HepG2 (cell line): ENCODE data around the gene HJURP. TPM values are rescaled to one million over a fixed set of nuclear protein-coding genes. Genes with fewer than 3 reads are reported as not detected.

Experiments used
- AHR ChIP-seq: IDR thresholded peaks from 2 replicates; pipeline ENCODE4 v1.6.1; 2018; ENCODE audit warnings: missing genetic modification reagents, missing compliant biosample characterization
- CREB3 ChIP-seq: sonication (generic); formaldehyde crosslinking; IDR thresholded peaks from 2 replicates; pipeline ENCODE4 v1.5.0; 2020; ENCODE audit warnings: missing genetic modification reagents
- DBP ChIP-seq: sonication (generic); formaldehyde crosslinking; IDR thresholded peaks from 2 replicates; pipeline ENCODE4 v1.4.0; 2020; ENCODE audit warnings: missing genetic modification reagents; ENCODE audit errors: not compliant biosample characterization
- FOXA3 ChIP-seq: IDR thresholded peaks from 2 replicates; pipeline ENCODE4 v1.6.1; 2016; ENCODE audit warnings: missing genetic modification reagents, missing compliant biosample characterization
- GLI4 ChIP-seq: sonication (generic); formaldehyde crosslinking; IDR thresholded peaks from 2 replicates; pipeline ENCODE4 v1.5.1; 2020; ENCODE audit warnings: missing genetic modification reagents, mild to moderate bottlenecking, moderate library complexity, borderline replicate concordance
- HMG20B ChIP-seq: conservative IDR thresholded peaks from 2 replicates; pipeline ENCODE4 v1.6.1; 2016; ENCODE audit warnings: missing genetic modification reagents, missing compliant biosample characterization
- KLF16 ChIP-seq, 2 experiments: sonication (generic) in 1 of 2; formaldehyde crosslinking in 1 of 2; IDR thresholded peaks; 2 replicates each; pipeline versions ENCODE4 v1.6.1 to v1.8.0; 2016 to 2023; ENCODE audit warnings: missing genetic modification reagents in 2 of 2, missing compliant biosample characterization in 1 of 2
- NCOA1 ChIP-seq: sonication (generic); formaldehyde crosslinking; IDR thresholded peaks from 2 replicates; pipeline ENCODE4 v1.9.0; 2021; ENCODE audit warnings: missing genetic modification reagents
- NFE2L2 ChIP-seq: fragments of 150-350 bp; IDR thresholded peaks from 2 replicates; pipeline ENCODE4 v1.6.1; 2014; ENCODE audit warnings: low read length
- NKX3-1 ChIP-seq: sonication (generic); formaldehyde crosslinking; IDR thresholded peaks from 2 replicates; pipeline ENCODE4 v1.5.0; 2020; ENCODE audit warnings: missing genetic modification reagents
- NPAS2 ChIP-seq: sonication (generic); formaldehyde crosslinking; IDR thresholded peaks from 2 replicates; pipeline ENCODE4 v1.8.0; 2022; ENCODE audit warnings: mild to moderate bottlenecking, missing genetic modification reagents, borderline replicate concordance
- SP2 ChIP-seq: sonication (generic); formaldehyde crosslinking; IDR thresholded peaks from 2 replicates; pipeline ENCODE4 v1.5.1; 2020; ENCODE audit warnings: mild to moderate bottlenecking, missing genetic modification reagents
- SYNCRIP ChIP-seq: fragments of 200-400 bp; formaldehyde crosslinking; IDR thresholded peaks from 2 replicates; pipeline ENCODE4 v1.6.1; 2018; ENCODE audit warnings: mild to moderate bottlenecking, low read depth, low read length; ENCODE audit not compliant: insufficient read depth
- TCF12 ChIP-seq, 2 experiments: fragments of 450-650 bp in 1 of 2; sonication (generic) in 1 of 2; formaldehyde crosslinking in 1 of 2; IDR thresholded peaks; 2 replicates each; pipeline versions ENCODE4 v1.6.1 to v1.8.0; 2017 to 2022; ENCODE audit warnings: antibody characterized with exemption in 1 of 2, mild to moderate bottlenecking in 1 of 2, missing genetic modification reagents in 1 of 2, moderate library complexity in 1 of 2
- XRCC5 ChIP-seq: fragments of 200-400 bp; formaldehyde crosslinking; optimal IDR thresholded peaks from 2 replicates; pipeline ENCODE3; 2017; ENCODE audit warnings: mild to moderate bottlenecking, low read length
- ZFP41 ChIP-seq: sonication (generic); formaldehyde crosslinking; IDR thresholded peaks from 2 replicates; pipeline ENCODE4 v1.4.0; 2020; ENCODE audit warnings: mild to moderate bottlenecking, missing genetic modification reagents, borderline replicate concordance
- ZNF160 ChIP-seq: sonication (generic); formaldehyde crosslinking; IDR thresholded peaks from 2 replicates; pipeline ENCODE4 v1.8.0; 2022; ENCODE audit warnings: mild to moderate bottlenecking, inconsistent platforms, missing genetic modification reagents
- ZNF253 ChIP-seq: sonication (generic); formaldehyde crosslinking; IDR thresholded peaks from 2 replicates; pipeline ENCODE4 v1.8.0; 2022; ENCODE audit warnings: mild to moderate bottlenecking, missing genetic modification reagents, borderline replicate concordance
- ZNF577 ChIP-seq: sonication (generic); formaldehyde crosslinking; IDR thresholded peaks from 2 replicates; pipeline ENCODE4 v1.4.0; 2020; ENCODE audit warnings: mild to moderate bottlenecking, low read depth, missing genetic modification reagents, borderline replicate concordance
- ZNF687 ChIP-seq: sonication (generic); formaldehyde crosslinking; IDR thresholded peaks from 2 replicates; pipeline ENCODE4 v1.5.1; 2020; ENCODE audit warnings: mild to moderate bottlenecking, missing genetic modification reagents, moderate library complexity
- ZNF746 ChIP-seq: sonication (generic); formaldehyde crosslinking; IDR thresholded peaks from 2 replicates; pipeline ENCODE4 v1.8.0; 2022; ENCODE audit warnings: mild to moderate bottlenecking, missing genetic modification reagents
- ZNF790 ChIP-seq: sonication (generic); formaldehyde crosslinking; IDR thresholded peaks from 2 replicates; pipeline ENCODE4 v1.8.0; 2022; ENCODE audit warnings: missing genetic modification reagents, mild to moderate bottlenecking, borderline replicate concordance
- ZSCAN12 ChIP-seq: sonication (generic); formaldehyde crosslinking; IDR thresholded peaks from 2 replicates; pipeline ENCODE4 v1.9.0; 2021; ENCODE audit warnings: mild to moderate bottlenecking, missing genetic modification reagents
- ZSCAN20 ChIP-seq: sonication (generic); formaldehyde crosslinking; IDR thresholded peaks from 2 replicates; pipeline ENCODE4 v1.4.0; 2020; ENCODE audit warnings: missing genetic modification reagents, mild to moderate bottlenecking, borderline replicate concordance
- polyA plus RNA-seq, 8 experiments: library from polyadenylated mRNA; depleted of rRNA in 3 of 8; stranded (reverse) in 7 of 8; unstranded in 1 of 8; fragments of >200 nt; fragmentation: Illumina TruSeq in 4 of 8; extraction: Trizol in 4 of 8; gene quantifications; 2 replicates each; pipeline versions ENCODE4 v1.2.1 to v1.2.3, GENCODE V29; 2011 to 2016; ENCODE audit warnings: low read depth in 4 of 8, missing spikeins in 1 of 8, mixed read lengths in 1 of 8; ENCODE audit not compliant: insufficient read depth in 1 of 8
- total RNA-seq, 5 experiments: library from RNA; depleted of rRNA; stranded (reverse); fragments of >200 nt; fragmentation: Illumina TruSeq; extraction: Trizol; gene quantifications; 2 replicates each; pipeline ENCODE4 v1.2.3, GENCODE V29; 2016; ENCODE audit warnings: low read depth in 1 of 5

HJURP gene
- total and polyA plus RNA-seq, 2 of the 13 experiments (the other 11 are each of a cell fraction or from before 2014, with no cell fraction given), result 36.3 to 43.9 TPM

- peak; percentile 89 for TF ChIP-seq SP2 (CRISPR knock-in tag)
- peak; percentile 84; the same call in 1 of the 2 replicates for TF ChIP-seq ZNF160
- TF ChIP-seq KLF16 (CRISPR knock-in tag; IDR thresholded peaks at IDR 0.05), result peak; percentile 52 to 85; a peak in 1 of 4 replicates
- TF ChIP-seq NPAS2 (CRISPR knock-in tag), result no peak
- TF ChIP-seq ZNF577 (CRISPR knock-in tag), result no peak
- TF ChIP-seq ZSCAN20, result peak; percentile 100
- no peak for TF ChIP-seq FOXA3 (CRISPR knock-in tag)
- TF ChIP-seq ZNF253 (CRISPR knock-in tag), result peak; percentile 96
- TF ChIP-seq ZNF790 (CRISPR knock-in tag), result peak; percentile 82; the same call in 1 of the 2 replicates
- TF ChIP-seq NKX3-1, result peak; percentile 85
- no peak for TF ChIP-seq SYNCRIP
- TF ChIP-seq DBP (CRISPR knock-in tag), result no peak
- TF ChIP-seq ZFP41 (CRISPR knock-in tag), result no peak
- TF ChIP-seq HMG20B (CRISPR knock-in tag), result no peak
- no peak for TF ChIP-seq ZSCAN12 (CRISPR knock-in tag)
- no peak for TF ChIP-seq NFE2L2
- TF ChIP-seq NCOA1 (CRISPR knock-in tag), result peak; percentile 72
- TF ChIP-seq TCF12 (IDR thresholded peaks at IDR 0.05), result no peak
- peak; percentile 44; the same call in 1 of the 2 replicates for TF ChIP-seq TCF12 (CRISPR knock-in tag; IDR thresholded peaks at IDR 0.05)
- peak; percentile 93 for TF ChIP-seq ZNF687
- TF ChIP-seq GLI4 (CRISPR knock-in tag), result no peak
- TF ChIP-seq XRCC5, result peak; percentile 79
- TF ChIP-seq ZNF746 (CRISPR knock-in tag), result 0 out of 2 replicates have a peak, but pooled peaks have one; percentile 15
- peak; percentile 78; the same call in 1 of the 2 replicates for TF ChIP-seq AHR
- 0 out of 2 replicates have a peak, but pooled peaks have one; percentile 24 for TF ChIP-seq CREB3 (CRISPR knock-in tag)
Observed at GRCh38 chr2:233854241-233854981, at the start of gene HJURP (continued).
